ENCODE data around the gene ZZZ3.

ZZZ3 gene

GRCh38 chr1:77658271-77658670 lies 24.2 kb downstream of the ZZZ3 start:
- Histone ChIP-seq H4K20me1 (ENCODE audit: insufficient read depth, low read length, poor library complexity, severe bottlenecking) (peaks cover 41% of the 10 kb centered on the region), H3K4me3 (ENCODE audit: low read length, poor library complexity, severe bottlenecking) (no peak overlapping the region), H3K36me3 (ENCODE audit: insufficient read depth, low read length) (no peaks in the 10 kb centered on the region), H3K4me1 (ENCODE audit: insufficient read depth, low read length, poor library complexity, severe bottlenecking) (no peaks in the 10 kb centered on the region), H3K9ac (ENCODE audit: low read depth, low read length, poor library complexity, severe bottlenecking) (no peak overlapping the region), H3K79me2 (ENCODE audit: insufficient read depth, low read length) (peaks cover 92% of the 10 kb centered on the region), H3F3A (ENCODE audit: low read depth) (no peaks in the 10 kb centered on the region), H3K9me3 (ENCODE audit: insufficient read depth, low read depth, low read length) (no peaks in the 10 kb centered on the region), H3K9me2 (replicated peaks; ENCODE audit: low read depth, low read length) (no peaks in the 10 kb centered on the region), H2AFZ (ENCODE audit: low read length) (no peak overlapping the region), H3K4me2 (ENCODE audit: low read depth, low read length, poor library complexity, severe bottlenecking) (no peak overlapping the region), H3K27me3 (ENCODE audit: insufficient read depth, low read length, poor library complexity, severe bottlenecking) (no peaks in the 10 kb centered on the region)
- TF ChIP-seq EZH2phosphoT487 (IDR thresholded peaks at IDR 0.05; ENCODE audit: borderline replicate concordance) (no peak), CTCF (conservative IDR thresholded peaks at IDR 0.05; ENCODE audit: low read length) (no peak)

- Histone ChIP-seq H3F3A (ENCODE audit: low read depth) (no peaks in the 10 kb centered on the region), H3K4me3 (ENCODE audit: low read length, poor library complexity, severe bottlenecking) (no peak overlapping the region), H3K27me3 (ENCODE audit: insufficient read depth, low read length, poor library complexity, severe bottlenecking) (no peaks in the 10 kb centered on the region), H2AFZ (ENCODE audit: low read length) (no peak overlapping the region), H3K79me2 (ENCODE audit: insufficient read depth, low read length) (peaks cover 92% of the 10 kb centered on the region), H3K4me1 (ENCODE audit: insufficient read depth, low read length, poor library complexity, severe bottlenecking) (no peaks in the 10 kb centered on the region), H3K4me2 (ENCODE audit: low read depth, low read length, poor library complexity, severe bottlenecking) (no peak overlapping the region), H3K9me2 (replicated peaks; ENCODE audit: low read depth, low read length) (no peaks in the 10 kb centered on the region), H3K36me3 (ENCODE audit: insufficient read depth, low read length) (0 out of 2 replicates have a peak, but pooled peaks cover 3% of the 10 kb centered on the region), H3K9ac (ENCODE audit: low read depth, low read length, poor library complexity, severe bottlenecking) (no peak overlapping the region), H4K20me1 (ENCODE audit: insufficient read depth, low read length, poor library complexity, severe bottlenecking) (peaks cover 33% of the 10 kb centered on the region), H3K9me3 (ENCODE audit: insufficient read depth, low read depth, low read length) (no peaks in the 10 kb centered on the region)
- TF ChIP-seq CTCF (conservative IDR thresholded peaks at IDR 0.05; ENCODE audit: low read length) (no peak), EZH2phosphoT487 (IDR thresholded peaks at IDR 0.05; ENCODE audit: borderline replicate concordance) (no peak)
Measured at GRCh38 chr1:77655431-77655974, 27.0 kb downstream of the ZZZ3 start.

- H4K20me1 ChIP-seq (ENCODE audit: insufficient read depth, low read length, poor library complexity, severe bottlenecking) = peaks cover 21% of the 10 kb centered on the region
- H3K4me3 ChIP-seq (ENCODE audit: low read length, poor library complexity, severe bottlenecking) = no peak overlapping the region
- no peaks in the 10 kb centered on the region for H3F3A ChIP-seq (ENCODE audit: low read depth)
- H3K9ac ChIP-seq (ENCODE audit: low read depth, low read length, poor library complexity, severe bottlenecking) = no peak overlapping the region
- H3K4me2 ChIP-seq (ENCODE audit: low read depth, low read length, poor library complexity, severe bottlenecking) = no peak overlapping the region
- H3K36me3 ChIP-seq (ENCODE audit: insufficient read depth, low read length) = 0 out of 2 replicates have a peak, but pooled peaks cover 3% of the 10 kb centered on the region
- H3K27me3 ChIP-seq (ENCODE audit: insufficient read depth, low read length, poor library complexity, severe bottlenecking) = no peaks in the 10 kb centered on the region
- peaks cover 6% of the 10 kb centered on the region; the same call in 1 of the 2 replicates for H3K9me3 ChIP-seq (ENCODE audit: insufficient read depth, low read depth, low read length)
- peaks cover 95% of the 10 kb centered on the region for H3K79me2 ChIP-seq (ENCODE audit: insufficient read depth, low read length)
- H3K9me2 ChIP-seq (replicated peaks; ENCODE audit: low read depth, low read length) = no peaks in the 10 kb centered on the region
- no peak overlapping the region for H2AFZ ChIP-seq (ENCODE audit: low read length)
- TF ChIP-seq EZH2phosphoT487 (IDR thresholded peaks at IDR 0.05; ENCODE audit: borderline replicate concordance) = no peak
- no peak for TF ChIP-seq CTCF (conservative IDR thresholded peaks at IDR 0.05; ENCODE audit: low read length)
- H3K4me1 ChIP-seq (ENCODE audit: insufficient read depth, low read length, poor library complexity, severe bottlenecking) = no peaks in the 10 kb centered on the region
Measured at GRCh38 chr1:77652970-77653516, 29.4 kb downstream of the ZZZ3 start.
